HG03097 (cell line): Measurements from ENCODE around the gene RETREG3.
A peak's percentile ranks its signal among the peaks of the same experiment; 100 is the strongest.

ENCODE experiments used
- ATAC-seq: cut with Tn5 transposase; IDR thresholded peaks from one replicate; pipeline ENCODE4 v1.9.1; 2021; ENCODE audit not compliant: unreplicated experiment, low FRiP score

RETREG3 gene

GRCh38 chr17:42536372-42537155, 72.6 kb downstream of the RETREG3 start:
- ATAC-seq: peak; percentile 60

- ATAC-seq: peak; percentile 86
Measured at GRCh38 chr17:42536048-42536371, 73.2 kb downstream of the RETREG3 start, which contains the start of gene NAGLU. NAGLU (plus strand) TSS chr17:42536241; CDS start chr17:42536273, 32 bp downstream.

- peak; percentile 1 for ATAC-seq
Measured at GRCh38 chr17:42535155-42536047, 73.8 kb downstream of the RETREG3 start.

- no peak for ATAC-seq
Measured at GRCh38 chr17:42531455-42532354, 77.5 kb downstream of the RETREG3 start.

- no peak for ATAC-seq
Measured at GRCh38 chr17:42530952-42531454, 78.2 kb downstream of the RETREG3 start.
